Upper lobe of left lung (tissue), 6 donors: ENCODE results near the gene FBLN1. TPM values are rescaled to one million over a fixed set of nuclear protein-coding genes. Genes with fewer than 3 reads are reported as not detected.

ENCODE experiments used
- ATAC-seq, 2 donors: fragments of 200-7000 bp; cut with Tn5 transposase; one replicate each; pipeline ENCODE4 v1.9.1; 2022; ENCODE audit warnings: mild to moderate bottlenecking in 2 of 2, moderate library complexity in 2 of 2; ENCODE audit not compliant: low FRiP score in 2 of 2
- DNase-seq, 2 donors: peaks; one replicate each; pipeline ENCODE4 v3.0.0-alpha.2; 2019 to 2020
- H3K27ac ChIP-seq, 4 donors: fragments of 200-600 bp; sonication (generic); one replicate each; pipeline ENCODE4 v1.5.1; 2016 to 2019
- H3K27me3 ChIP-seq, 4 donors: fragments of 200-600 bp; sonication (generic); one replicate each; pipeline ENCODE4 v1.5.1; 2017 to 2019
- H3K36me3 ChIP-seq, 4 donors: fragments of 200-600 bp; sonication (generic); one replicate each; pipeline ENCODE4 v1.5.1; 2016 to 2019
- H3K4me1 ChIP-seq, 4 donors: fragments of 200-600 bp; sonication (generic); one replicate each; pipeline ENCODE4 v1.5.1; 2018 to 2019
- H3K4me3 ChIP-seq, 4 donors: fragments of 200-600 bp; sonication (generic); one replicate each; pipeline ENCODE4 v1.5.1; 2017 to 2019; ENCODE audit warnings: mild to moderate bottlenecking in 2 of 4, moderate library complexity in 1 of 4
- H3K9me3 ChIP-seq, 4 donors: fragments of 200-600 bp; sonication (generic); one replicate each; pipeline ENCODE4 v1.5.1; 2018 to 2019
- EP300 ChIP-seq, 4 donors: sonication (generic); formaldehyde crosslinking; IDR thresholded peaks; one replicate each; pipeline ENCODE4 v1.5.1; 2017; ENCODE audit warnings: antibody characterized with exemption in 4 of 4, control low read depth in 2 of 4
- POLR2A ChIP-seq, 4 donors: fragments of 450-650 bp; IDR thresholded peaks; one replicate each; pipeline ENCODE4 v1.5.1; 2016 to 2017; ENCODE audit warnings: antibody characterized with exemption in 4 of 4, mild to moderate bottlenecking in 2 of 4
- POLR2AphosphoS5 ChIP-seq, 2 donors: sonication (generic); formaldehyde crosslinking; IDR thresholded peaks; one replicate each; pipeline ENCODE4 v1.5.1; 2017; ENCODE audit warnings: antibody characterized with exemption in 2 of 2
- WGBS, 2 donors: methylation state at CpG; one replicate each; pipeline ENCODE4 v1.1.5; 2017 to 2018; 5-methylcytosine and 5-hydroxymethylcytosine counted together
- total RNA-seq, 6 donors: library from RNA; depleted of rRNA in 4 of 6; stranded (reverse); fragments of >200 nt in 4 of 6; gene quantifications; one replicate each; pipeline versions ENCODE4 v1.1.0 to v1.2.1, GENCODE V29; 2016 to 2021
- TF ChIP-seq, protein P1 (sequence below), 6 experiments: fragments of 450-650 bp in 4 of 6; fragments of 200-600 bp in 2 of 6; sonication (generic) in 2 of 6; IDR thresholded peaks; one replicate each; pipeline ENCODE4 v1.5.1; 2016 to 2019; ENCODE audit warnings: antibody characterized with exemption in 6 of 6
- donor health status: DM: no; HTN: no; CAD: no; lungs with moderate emphysema.
- donor health status: DM: no; HTN: yes; CAD: no; lungs with severe emphysema.

Gene FBLN1
- total RNA-seq, 6 donors from 2014 or later = 63.9 to 523 (median 207) TPM

DNA sequence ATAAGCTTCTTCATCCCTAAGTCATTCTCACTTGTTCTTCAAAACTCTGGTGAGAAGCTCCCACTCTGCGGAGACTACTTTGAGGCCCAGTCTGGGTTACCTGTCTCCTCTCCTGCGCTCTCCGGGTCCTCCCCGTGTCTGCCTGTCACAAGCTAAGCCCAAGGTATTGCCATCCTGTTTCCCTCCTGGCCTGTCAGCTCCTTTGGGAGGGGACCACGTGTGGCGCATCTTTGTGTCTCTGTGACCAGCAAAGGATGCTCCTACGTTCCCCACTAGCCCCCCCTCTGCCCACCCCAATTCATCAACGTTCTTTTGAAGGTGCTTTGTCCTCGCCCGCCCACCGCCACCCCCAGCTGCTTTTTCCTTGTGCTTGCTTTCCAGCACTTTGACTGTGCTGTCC lies 31.8 kb upstream of the FBLN1 start:
- WGBS, 2 donors = 76 to 82% methylated on average over 11 of the region's 11 CpGs
- Histone ChIP-seq H3K9me3 (peaks cover 0 to 6% (median 0%) of the 10 kb centered on the region in 4 donors), H3K36me3 (no peaks in the 10 kb centered on the region), H3K4me3 (no peak overlapping the region), H3K4me1 (peaks cover 0 to 4% (median 0%) of the 10 kb centered on the region in 4 donors), H3K27me3 (no peaks in the 10 kb centered on the region), H3K27ac (no peak overlapping the region)
- TF ChIP-seq EP300 (IDR thresholded peaks at IDR 0.05) = no peak
- TF ChIP-seq, protein P1, sequence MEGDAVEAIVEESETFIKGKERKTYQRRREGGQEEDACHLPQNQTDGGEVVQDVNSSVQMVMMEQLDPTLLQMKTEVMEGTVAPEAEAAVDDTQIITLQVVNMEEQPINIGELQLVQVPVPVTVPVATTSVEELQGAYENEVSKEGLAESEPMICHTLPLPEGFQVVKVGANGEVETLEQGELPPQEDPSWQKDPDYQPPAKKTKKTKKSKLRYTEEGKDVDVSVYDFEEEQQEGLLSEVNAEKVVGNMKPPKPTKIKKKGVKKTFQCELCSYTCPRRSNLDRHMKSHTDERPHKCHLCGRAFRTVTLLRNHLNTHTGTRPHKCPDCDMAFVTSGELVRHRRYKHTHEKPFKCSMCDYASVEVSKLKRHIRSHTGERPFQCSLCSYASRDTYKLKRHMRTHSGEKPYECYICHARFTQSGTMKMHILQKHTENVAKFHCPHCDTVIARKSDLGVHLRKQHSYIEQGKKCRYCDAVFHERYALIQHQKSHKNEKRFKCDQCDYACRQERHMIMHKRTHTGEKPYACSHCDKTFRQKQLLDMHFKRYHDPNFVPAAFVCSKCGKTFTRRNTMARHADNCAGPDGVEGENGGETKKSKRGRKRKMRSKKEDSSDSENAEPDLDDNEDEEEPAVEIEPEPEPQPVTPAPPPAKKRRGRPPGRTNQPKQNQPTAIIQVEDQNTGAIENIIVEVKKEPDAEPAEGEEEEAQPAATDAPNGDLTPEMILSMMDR (IDR thresholded peaks at IDR 0.05) = no peak
- DNase-seq = no peak
- no peak for ATAC-seq

DNA sequence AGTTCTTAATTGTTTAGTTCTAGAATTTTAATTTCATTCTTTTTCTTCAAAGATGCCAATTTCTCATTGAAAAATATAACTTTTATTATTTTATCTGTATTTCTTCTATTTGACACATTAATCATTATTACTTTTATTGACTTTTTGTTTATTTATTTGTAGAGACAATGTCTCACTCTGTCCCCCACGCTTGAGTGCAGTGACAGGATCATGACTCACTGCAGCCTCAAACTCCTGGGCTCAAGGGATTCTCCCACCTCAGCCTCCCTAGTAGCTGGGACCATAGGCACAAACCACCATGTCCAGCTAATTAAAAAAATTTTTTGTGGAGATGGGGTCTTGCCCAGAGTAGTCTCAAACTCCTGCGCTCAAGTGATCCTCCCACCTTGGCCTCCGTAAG lies 30.3 kb upstream of the FBLN1 start:
- H3K4me1 ChIP-seq = peaks cover 0 to 4% (median 0%) of the 10 kb centered on the region in 4 donors
- no peaks in the 10 kb centered on the region for H3K36me3 ChIP-seq
- no peak overlapping the region for H3K4me3 ChIP-seq
- no peak for TF ChIP-seq EP300 (IDR thresholded peaks at IDR 0.05)
- TF ChIP-seq POLR2A (IDR thresholded peaks at IDR 0.05) = no peak
- TF ChIP-seq, protein P1 (IDR thresholded peaks at IDR 0.05) = no peak
- TF ChIP-seq POLR2AphosphoS5 (IDR thresholded peaks at IDR 0.05) = no peak
- 89 to 95% methylated on average over 3 of the region's 3 CpGs for WGBS, 2 donors
- no peaks in the 10 kb centered on the region for H3K27me3 ChIP-seq
- no peak for DNase-seq
- peaks cover 0 to 3% (median 0%) of the 10 kb centered on the region in 4 donors for H3K9me3 ChIP-seq
- H3K27ac ChIP-seq = no peak overlapping the region
- no peak for ATAC-seq

DNA sequence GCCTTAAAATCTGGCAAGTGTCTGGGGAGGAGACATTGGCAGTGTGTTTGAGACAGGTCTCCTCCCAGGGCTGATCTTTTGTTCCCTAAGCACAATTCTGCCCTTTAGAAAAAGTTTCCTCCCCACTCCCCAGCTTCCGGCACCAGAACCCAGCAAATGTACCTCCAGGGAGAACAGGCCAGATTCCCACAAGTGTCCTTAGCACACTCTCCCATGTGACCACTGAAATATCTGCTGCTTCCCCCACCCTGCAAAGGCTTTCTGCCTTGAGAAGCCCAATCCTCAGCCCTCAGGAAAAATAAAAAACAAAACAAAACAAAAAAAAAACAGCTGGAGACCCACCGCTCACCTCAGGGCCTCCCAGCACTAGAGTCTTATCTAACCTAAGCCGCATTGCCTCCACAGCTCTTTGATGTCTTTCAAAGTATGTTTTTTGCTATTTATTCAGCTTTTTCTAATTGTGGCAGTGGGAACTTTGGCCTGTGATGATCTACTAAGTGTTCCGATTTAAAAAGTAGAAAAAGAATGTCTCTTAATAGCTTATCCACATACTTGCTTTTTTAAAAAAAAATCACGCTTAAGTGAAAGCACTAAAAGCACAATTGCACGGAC lies 29.0 kb upstream of the FBLN1 start:
- WGBS, 2 donors = 70 to 79% methylated on average over 6 of the region's 6 CpGs
- H3K9me3 ChIP-seq = no peaks in the 10 kb centered on the region
- ATAC-seq = no peak
- no peaks in the 10 kb centered on the region for H3K27me3 ChIP-seq
- TF ChIP-seq POLR2AphosphoS5 (IDR thresholded peaks at IDR 0.05) (no peak), EP300 (IDR thresholded peaks at IDR 0.05) (no peak), POLR2A (IDR thresholded peaks at IDR 0.05) (no peak)
- TF ChIP-seq, protein P1 (IDR thresholded peaks at IDR 0.05) = no peak
- peaks cover 0 to 4% (median 0%) of the 10 kb centered on the region in 4 donors for H3K4me1 ChIP-seq
- H3K27ac ChIP-seq = no peak overlapping the region
- DNase-seq = no peak
- H3K36me3 ChIP-seq = no peaks in the 10 kb centered on the region
- no peak overlapping the region for H3K4me3 ChIP-seq

DNA sequence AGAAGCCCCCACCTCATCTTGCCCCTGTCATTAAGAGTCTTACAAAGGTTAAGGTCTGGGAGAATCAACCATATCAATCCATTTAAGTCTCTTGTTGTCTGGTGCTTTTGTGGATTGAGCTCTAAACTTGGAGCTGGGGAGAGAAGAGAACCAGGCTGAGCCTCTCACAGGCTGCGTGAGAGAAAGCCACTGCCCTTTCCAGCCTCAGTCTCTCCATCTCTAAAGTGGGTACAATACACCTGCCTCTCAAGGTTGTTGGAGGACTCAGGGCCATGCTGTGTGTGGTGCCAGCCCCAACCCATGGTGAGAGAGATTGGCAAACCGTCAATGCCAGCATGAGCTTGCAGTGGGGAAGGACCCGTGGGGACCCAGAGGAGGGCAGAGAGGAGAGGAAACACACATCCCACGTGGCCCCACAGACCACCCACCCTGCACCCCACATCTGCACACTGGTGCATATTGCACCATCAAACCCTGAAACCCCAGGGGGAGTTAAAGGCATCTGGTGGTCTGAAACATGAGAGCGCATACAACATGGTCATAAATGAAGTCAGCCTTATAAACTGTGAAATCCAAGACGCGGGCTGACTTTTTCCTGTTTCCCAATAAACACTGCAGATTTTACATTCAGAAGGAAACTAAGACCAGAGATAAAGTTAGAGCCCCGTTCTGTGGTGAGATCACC lies 27.5 kb upstream of the FBLN1 start:
- Histone ChIP-seq H3K9me3 (no peaks in the 10 kb centered on the region), H3K4me1 (peaks cover 0 to 3% (median 0%) of the 10 kb centered on the region in 4 donors), H3K27me3 (no peaks in the 10 kb centered on the region), H3K36me3 (no peaks in the 10 kb centered on the region), H3K27ac (no peak overlapping the region), H3K4me3 (no peak overlapping the region)
- ATAC-seq = no peak
- TF ChIP-seq POLR2AphosphoS5 (IDR thresholded peaks at IDR 0.05) = no peak
- TF ChIP-seq, protein P1 (IDR thresholded peaks at IDR 0.05) = no peak
- TF ChIP-seq EP300 (IDR thresholded peaks at IDR 0.05) = no peak
- TF ChIP-seq POLR2A (IDR thresholded peaks at IDR 0.05) = no peak
- 63% methylated on average over 8 of the region's 8 CpGs for WGBS, 2 donors
- no peak for DNase-seq
